K562 (cell line): ENCODE data around the gene KCNK18. TPM values are rescaled to one million over a fixed set of nuclear protein-coding genes. Genes with fewer than 3 reads are reported as not detected.

Source experiments
- ATAC-seq: fragments of 200-7000 bp; cut with Tn5 transposase; 3 replicates; pipeline ENCODE4 v1.9.1; 2020; ENCODE audit warnings: moderate library complexity
- BruUV-seq: library from RNA; stranded (reverse); fragments of 400-500 nt; replicated peaks from 2 replicates; lab custom pipeline; 2021; lab: Mats Ljungman, UMichigan
- CTCF ChIA-PET: fragments of 300-600 bp; formaldehyde crosslinking; extraction: SDS; loops from one replicate; lab custom pipeline; 2021; ENCODE audit warnings: low intra/inter-chr PET ratio; lab: Yijun Ruan, JAX
- POLR2A ChIA-PET: fragments of 300-600, 350-650 bp; sonication (Branson Sonifier 250); formaldehyde crosslinking; extraction: SDS; loops from one replicate; lab custom pipeline; 2021; ENCODE audit warnings: antibody characterized with exemption, inconsistent platforms; lab: Yijun Ruan, JAX
- DNase-seq, 4 experiments: peaks; one replicate each; pipeline versions ENCODE4 v3.0.0 to v3.0.0-alpha.2; 2011 to 2018; ENCODE audit warnings: low spot score in 3 of 4, mixed read lengths in 3 of 4; ENCODE audit errors: extremely low read depth in 1 of 4
- FAIRE-seq: peaks from 2 replicates; lab custom pipeline; 2011; peaks lifted over from hg19 to GRCh38; lab: Jason Lieb, UNC
- H2AFZ ChIP-seq: 2 replicates; pipeline ENCODE4 v1.6.0; 2011; ENCODE audit warnings: low read depth, low read length, control low read depth, inconsistent platforms
- H3K27ac ChIP-seq: fragments of 200-600 bp; 3 replicates; pipeline ENCODE4 v1.8.0; 2011; ENCODE audit warnings: low read depth, mild to moderate bottlenecking, control low read depth, inconsistent platforms, low read length, moderate library complexity, mixed read lengths; ENCODE audit errors: extremely low read depth
- H3K27me3 ChIP-seq, 2 experiments: fragments of 300-600 bp in 1 of 2; 2 replicates in 1 of 2; 3 replicates in 1 of 2; pipeline versions ENCODE4 v1.6.0 to v1.8.0; 2011; ENCODE audit warnings: inconsistent platforms in 2 of 2, low read length in 2 of 2, mild to moderate bottlenecking in 1 of 2, mixed read lengths in 1 of 2, moderate library complexity in 1 of 2; ENCODE audit not compliant: control insufficient read depth in 2 of 2, insufficient read depth in 2 of 2
- H3K36me3 ChIP-seq: fragments of 300-600 bp; 3 replicates; pipeline ENCODE4 v1.8.0; 2011; ENCODE audit warnings: mild to moderate bottlenecking, low read length, inconsistent platforms; ENCODE audit not compliant: control insufficient read depth, insufficient read depth
- H3K4me1 ChIP-seq, 2 experiments: fragments of 200-600 bp in 1 of 2; replicated peaks in 1 of 2; 2 replicates in 1 of 2; 3 replicates in 1 of 2; pipeline versions ENCODE4 v1.5.1 to v1.8.0; 2011; ENCODE audit warnings: inconsistent platforms in 2 of 2, low read length in 2 of 2, mild to moderate bottlenecking in 1 of 2, mixed read lengths in 1 of 2, moderate library complexity in 1 of 2; ENCODE audit not compliant: control insufficient read depth in 2 of 2, insufficient read depth in 2 of 2
- H3K4me2 ChIP-seq: 2 replicates; pipeline ENCODE4 v1.6.1; 2011; ENCODE audit warnings: low read length, control low read depth, inconsistent platforms, mixed read lengths; ENCODE audit not compliant: insufficient read depth
- H3K4me3 ChIP-seq: fragments of 200-600 bp; sonication (generic), shearing (Covaris generic); 2 replicates; pipeline ENCODE4 v1.5.1; 2016; ENCODE audit warnings: control low read depth, inconsistent platforms
- H3K79me2 ChIP-seq: fragments of 200-600 bp; 3 replicates; pipeline ENCODE4 v1.8.0; 2011; ENCODE audit warnings: low read length, inconsistent platforms; ENCODE audit not compliant: control insufficient read depth, insufficient read depth
- H3K9ac ChIP-seq, 2 experiments: 2 replicates each; pipeline versions ENCODE4 v1.6.0 to v1.6.1; 2011; ENCODE audit warnings: low read depth in 2 of 2, low read length in 2 of 2, control low read depth in 1 of 2, inconsistent platforms in 1 of 2, mild to moderate bottlenecking in 1 of 2, mixed read lengths in 1 of 2; ENCODE audit not compliant: insufficient read depth in 1 of 2
- H3K9me1 ChIP-seq: one replicate; pipeline ENCODE4 v1.6.0; 2011; ENCODE audit warnings: inconsistent platforms, mild to moderate bottlenecking, low read length, moderate library complexity; ENCODE audit not compliant: control insufficient read depth, insufficient read depth
- H3K9me3 ChIP-seq: replicated peaks from 2 replicates; pipeline ENCODE4 v1.5.1; 2011; ENCODE audit warnings: low read depth, low read length, inconsistent platforms; ENCODE audit not compliant: control insufficient read depth, insufficient read depth
- H4K20me1 ChIP-seq: replicated peaks from 2 replicates; pipeline ENCODE4 v1.6.1; 2011; ENCODE audit warnings: low read length, inconsistent platforms, mixed read lengths; ENCODE audit not compliant: control insufficient read depth, insufficient read depth
- CEBPB ChIP-seq: fragments of 450-650 bp; IDR thresholded peaks from 2 replicates; pipeline ENCODE4 v1.6.1; 2016; ENCODE audit warnings: missing genetic modification characterization, missing compliant biosample characterization
- CEBPG ChIP-seq, 3 experiments: fragments of 200-800 bp in 1 of 3; sonication (Bioruptor generic) in 1 of 3; sonication (generic) in 1 of 3; formaldehyde crosslinking in 1 of 3; IDR thresholded peaks in 2 of 3; conservative IDR thresholded peaks in 1 of 3; 2 replicates each; pipeline versions ENCODE4 v1.6.1 to v1.8.0; 2016 to 2022; ENCODE audit warnings: missing compliant biosample characterization in 2 of 3, missing genetic modification characterization in 2 of 3, mild to moderate bottlenecking in 1 of 3, missing genetic modification reagents in 1 of 3
- ERF ChIP-seq: fragments of 450-650 bp; formaldehyde crosslinking; IDR thresholded peaks from 2 replicates; pipeline ENCODE4 v1.4.0; 2020; ENCODE audit warnings: mild to moderate bottlenecking, mixed read lengths
- HNRNPLL ChIP-seq: fragments of 200-400 bp; formaldehyde crosslinking; IDR thresholded peaks from 2 replicates; pipeline ENCODE4 v1.6.1; 2017; ENCODE audit warnings: low read length, low read depth, mild to moderate bottlenecking; ENCODE audit not compliant: poor library complexity, severe bottlenecking
- ID3 ChIP-seq, 2 experiments: fragments of 250-450 bp in 1 of 2; fragments of 450-650 bp in 1 of 2; sonication (Bioruptor Pico) in 1 of 2; IDR thresholded peaks; 2 replicates each; pipeline versions ENCODE4 v1.6.1 to v1.8.0; 2016 to 2021; ENCODE audit warnings: mild to moderate bottlenecking in 2 of 2, moderate library complexity in 2 of 2, missing compliant biosample characterization in 1 of 2, missing genetic modification characterization in 1 of 2
- OTX1 ChIP-seq: fragments of 450-650 bp; formaldehyde crosslinking; IDR thresholded peaks from 2 replicates; pipeline ENCODE4 v1.4.0; 2022; ENCODE audit warnings: mild to moderate bottlenecking
- PCBP1 ChIP-seq: fragments of 200-400 bp; formaldehyde crosslinking; IDR thresholded peaks from 2 replicates; pipeline ENCODE4 v1.6.1; 2018; ENCODE audit warnings: mild to moderate bottlenecking, low read depth, low read length; ENCODE audit not compliant: poor library complexity, severe bottlenecking
- XRCC4 ChIP-seq: IDR thresholded peaks from one replicate; pipeline ENCODE4 v1.6.1; 2011; ENCODE audit not compliant: insufficient read depth, insufficient read length; ENCODE audit errors: extremely low read depth
- ZFP30 ChIP-seq: fragments of 250-450 bp; sonication (Bioruptor Pico); IDR thresholded peaks from 2 replicates; pipeline ENCODE4 v1.8.0; 2022; ENCODE audit warnings: moderate library complexity, mild to moderate bottlenecking, inconsistent platforms, borderline replicate concordance
- ZFP91 ChIP-seq: sonication (generic); formaldehyde crosslinking; IDR thresholded peaks from 2 replicates; pipeline ENCODE4 v1.8.0; 2022; ENCODE audit warnings: mild to moderate bottlenecking, missing genetic modification reagents
- ZNF124 ChIP-seq: sonication (generic); formaldehyde crosslinking; IDR thresholded peaks from 2 replicates; pipeline ENCODE4 v1.8.1; 2022; ENCODE audit warnings: missing genetic modification reagents
- ZNF232 ChIP-seq: sonication (generic); formaldehyde crosslinking; IDR thresholded peaks from 2 replicates; pipeline ENCODE4 v1.8.0; 2022; ENCODE audit warnings: mild to moderate bottlenecking, missing genetic modification reagents
- ZNF696 ChIP-seq: fragments of 250-450 bp; sonication (Bioruptor Pico); conservative IDR thresholded peaks from 2 replicates; pipeline ENCODE4 v1.4.0; 2020; ENCODE audit warnings: mild to moderate bottlenecking, moderate library complexity
- WGBS: fragments of 100-300 bp; shearing (Covaris generic); methylation state at CpG from one replicate; pipeline ENCODE4 v1.1.6; 2016; ENCODE audit warnings: low coverage, mixed read lengths; ENCODE audit not compliant: insufficient coverage; ENCODE audit errors: missing lambda C conversion rate; 5-methylcytosine and 5-hydroxymethylcytosine counted together
- in situ Hi-C: fragments of 300-500 bp; cut with MboI; formaldehyde crosslinking; loops from 4 replicates; pipeline ENCODE4 v1.15.0; 2018; ENCODE audit warnings: inconsistent platforms, mixed read lengths
- intact Hi-C: fragments of 100-400 bp; cut with micrococcal nuclease; formaldehyde crosslinking; loops from 2 replicates; pipeline ENCODE4 v1.14.2; 2022
- polyA plus RNA-seq, 8 experiments: library from polyadenylated mRNA; depleted of rRNA in 4 of 8; stranded (reverse) in 5 of 8; unstranded in 3 of 8; fragments of >200 nt; fragmentation: Nextera tagmentation in 2 of 8; fragmentation: Illumina TruSeq in 1 of 8; extraction: Ambion mirVana in 2 of 8; extraction: Trizol in 1 of 8; gene quantifications; 2 replicates each; pipeline versions ENCODE4 v1.2.1 to v1.2.3, GENCODE V29; 2011 to 2014; ENCODE audit warnings: inconsistent platforms in 1 of 8, missing spikeins in 1 of 8
- total RNA-seq, 7 experiments: library from RNA; depleted of rRNA in 6 of 7; stranded (reverse); fragments of >200 nt in 6 of 7; fragmentation: Illumina TruSeq in 2 of 7; extraction: Trizol in 2 of 7; gene quantifications; 2 replicates each; pipeline versions ENCODE4 v1.2.1 to v1.2.3, GENCODE V29; 2011 to 2021; ENCODE audit warnings: low replicate concordance in 1 of 7
- TF ChIP-seq, protein P1 (sequence below), 2 experiments: fragments of 450-650 bp; IDR thresholded peaks; 2 replicates each; pipeline ENCODE4 v1.6.1; 2018; ENCODE audit warnings: mild to moderate bottlenecking in 2 of 2, low read depth in 1 of 2; ENCODE audit not compliant: partially characterized antibody in 2 of 2

KCNK18 gene
- total and polyA plus RNA-seq, 9 of the 15 experiments (the other 6 are each of a cell fraction or from before 2014, with no cell fraction given), result not detected

GRCh38 chr10:117175901-117176534 lies 21.3 kb upstream of the KCNK18 start:
- CTCF ChIA-PET, result interaction anchor here (0.6 to 3.3 kb wide), 6 partner anchors 10 to 494 kb away, joined by 3 to 32 read pairs (median 4); no protein-coding TSS in a partner anchor
- H4K20me1 ChIP-seq, result 0 out of 2 replicates have a peak, but pooled peaks cover 5% of the 10 kb centered on the region
- peaks cover 0 to 21% of the 10 kb centered on the region in 2 experiments; a peak in 3 of 5 replicates for H3K27me3 ChIP-seq
- peak overlapping the region; percentile 58 for H3K4me2 ChIP-seq
- intact Hi-C loops, result loop anchor here (2.0 to 10.0 kb wide), 5 partner anchors 61 to 731 kb away; no protein-coding TSS in a partner anchor
- H3K27ac ChIP-seq, result no peak overlapping the region
- H3K9ac ChIP-seq, result no peak overlapping the region
- H2AFZ ChIP-seq, result no peak overlapping the region
- in situ Hi-C loops, result loop anchor here (5.0 to 10.0 kb wide), 2 partner anchors 369 to 491 kb away; no protein-coding TSS in a partner anchor
- POLR2A ChIA-PET, result no interaction called here
- peaks cover 8% of the 10 kb centered on the region in 2 experiments; a peak in 3 of 5 replicates for H3K4me1 ChIP-seq
- no peak overlapping the region for H3K4me3 ChIP-seq
- H3K9me1 ChIP-seq, result no peaks in the 10 kb centered on the region
- DNase-seq (peak; percentile 58 to 74 (median 62)), FAIRE-seq (peak; percentile 90), ATAC-seq (peak; percentile 84)
- no TSS peak for BruUV-seq
- no peaks in the 10 kb centered on the region for H3K9me3 ChIP-seq
- H3K36me3 ChIP-seq, result no peaks in the 10 kb centered on the region
- no peaks in the 10 kb centered on the region for H3K79me2 ChIP-seq
- WGBS, result 0% methylated on average over 12 of the region's 12 CpGs
- TF ChIP-seq CEBPG (CRISPR knock-in tag; IDR thresholded peaks at IDR 0.05) (peak; percentile 86), CEBPG (tag; conservative IDR thresholded peaks at IDR 0.05 in 1 of 2, IDR thresholded peaks at IDR 0.05 in 1 of 2) (peak; percentile 82 to 95), ZFP30 (CRISPR knock-in tag) (no peak), ERF (CRISPR knock-in tag) (no peak), ZNF696 (CRISPR knock-in tag) (no peak), CEBPB (tag) (peak; percentile 96), ID3 (CRISPR knock-in tag; IDR thresholded peaks at IDR 0.05) (no peak), ID3 (tag; IDR thresholded peaks at IDR 0.05) (no peak), PCBP1 (no peak), XRCC4 (no peak), ZFP91 (CRISPR knock-in tag) (no peak), HNRNPLL (peak; percentile 75), OTX1 (CRISPR knock-in tag) (no peak), ZNF232 (CRISPR knock-in tag) (no peak), ZNF124 (CRISPR knock-in tag) (no peak)
- TF ChIP-seq, protein P1, sequence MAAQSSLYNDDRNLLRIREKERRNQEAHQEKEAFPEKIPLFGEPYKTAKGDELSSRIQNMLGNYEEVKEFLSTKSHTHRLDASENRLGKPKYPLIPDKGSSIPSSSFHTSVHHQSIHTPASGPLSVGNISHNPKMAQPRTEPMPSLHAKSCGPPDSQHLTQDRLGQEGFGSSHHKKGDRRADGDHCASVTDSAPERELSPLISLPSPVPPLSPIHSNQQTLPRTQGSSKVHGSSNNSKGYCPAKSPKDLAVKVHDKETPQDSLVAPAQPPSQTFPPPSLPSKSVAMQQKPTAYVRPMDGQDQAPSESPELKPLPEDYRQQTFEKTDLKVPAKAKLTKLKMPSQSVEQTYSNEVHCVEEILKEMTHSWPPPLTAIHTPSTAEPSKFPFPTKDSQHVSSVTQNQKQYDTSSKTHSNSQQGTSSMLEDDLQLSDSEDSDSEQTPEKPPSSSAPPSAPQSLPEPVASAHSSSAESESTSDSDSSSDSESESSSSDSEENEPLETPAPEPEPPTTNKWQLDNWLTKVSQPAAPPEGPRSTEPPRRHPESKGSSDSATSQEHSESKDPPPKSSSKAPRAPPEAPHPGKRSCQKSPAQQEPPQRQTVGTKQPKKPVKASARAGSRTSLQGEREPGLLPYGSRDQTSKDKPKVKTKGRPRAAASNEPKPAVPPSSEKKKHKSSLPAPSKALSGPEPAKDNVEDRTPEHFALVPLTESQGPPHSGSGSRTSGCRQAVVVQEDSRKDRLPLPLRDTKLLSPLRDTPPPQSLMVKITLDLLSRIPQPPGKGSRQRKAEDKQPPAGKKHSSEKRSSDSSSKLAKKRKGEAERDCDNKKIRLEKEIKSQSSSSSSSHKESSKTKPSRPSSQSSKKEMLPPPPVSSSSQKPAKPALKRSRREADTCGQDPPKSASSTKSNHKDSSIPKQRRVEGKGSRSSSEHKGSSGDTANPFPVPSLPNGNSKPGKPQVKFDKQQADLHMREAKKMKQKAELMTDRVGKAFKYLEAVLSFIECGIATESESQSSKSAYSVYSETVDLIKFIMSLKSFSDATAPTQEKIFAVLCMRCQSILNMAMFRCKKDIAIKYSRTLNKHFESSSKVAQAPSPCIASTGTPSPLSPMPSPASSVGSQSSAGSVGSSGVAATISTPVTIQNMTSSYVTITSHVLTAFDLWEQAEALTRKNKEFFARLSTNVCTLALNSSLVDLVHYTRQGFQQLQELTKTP (IDR thresholded peaks at IDR 0.05; ENCODE audit: low read depth in 1 of 2, partially characterized antibody in 2 of 2), result no peak
